ENCODE data around the gene MDK. TPM values are rescaled to one million over a fixed set of nuclear protein-coding genes. Genes with fewer than 3 reads are reported as not detected.

MDK gene
- total RNA-seq, 8 experiments from 2014 or later = 151 to 662 (median 242) TPM

- Histone ChIP-seq H3K4me3 (peak overlapping the region in 4 of 5 donors; percentile 31 to 50 (median 40)), H3K27ac (no peak overlapping the region), H3K4me1 (replicated peaks in 1 of 2) (peaks cover 30 to 32% of the 10 kb centered on the region in 2 donors)
- in situ Hi-C loops (cut with MboI; ENCODE audit: low pct_unique_long_range_greater_than_20kb in 2 of 9, low sequenced_read_pairs in 9 of 9, unreplicated experiment in 9 of 9) = loop anchor here in 4 of 9 experiments (10.0 to 25.0 kb wide), 3 partner anchors 134 to 147 kb away; no protein-coding TSS in a partner anchor
- WGBS, 10 experiments = 13 to 40% (median 21%) methylated on average over 1 to 12 of the region's 49 CpGs; no CpG with 5 or more reads in 6 of the 10 experiments
- no peak for ATAC-seq (replicated peaks in 6 of 8)
Observed at GRCh38 chr11:46390331-46391171, 9.1 kb downstream of the MDK start.

GRCh38 chr11:46391186-46391577 is 9.7 kb downstream of the MDK start:
- H3K4me1 ChIP-seq (replicated peaks in 1 of 2) = peaks cover 30 to 32% of the 10 kb centered on the region in 2 donors
- in situ Hi-C loops (cut with MboI; ENCODE audit: low pct_unique_long_range_greater_than_20kb in 2 of 9, low sequenced_read_pairs in 9 of 9, unreplicated experiment in 9 of 9) = loop anchor here in 4 of 9 experiments (10.0 to 25.0 kb wide), 3 partner anchors 134 to 146 kb away; no protein-coding TSS in a partner anchor

GRCh38 chr11:46391578-46392420 is 10.3 kb downstream of the MDK start, which contains the start of gene CHRM4:
CHRM4 (minus strand) TSS chr11:46391776; CDS start chr11:46386557, 5,219 bp downstream.
- peak within 1 kb of the TSS; percentile 50 to 71 (median 60) for H3K4me3 ChIP-seq
- in situ Hi-C loops (cut with MboI; ENCODE audit: low pct_unique_long_range_greater_than_20kb in 2 of 9, low sequenced_read_pairs in 9 of 9, unreplicated experiment in 9 of 9) = loop anchor here in 4 of 9 experiments (10.0 to 25.0 kb wide), 3 partner anchors 133 to 146 kb away; no protein-coding TSS in a partner anchor
- no peak within 1 kb of the TSS for H3K27ac ChIP-seq
- peaks cover 30 to 32% of the 10 kb centered on the region in 2 donors for H3K4me1 ChIP-seq (replicated peaks in 1 of 2)
- WGBS, 10 experiments = no CpG with 5 or more reads among the region's 123 CpGs
- ATAC-seq (replicated peaks in 6 of 8) = peak; percentile 30 to 65 (median 54)

More at GRCh38 chr11:46391186-46391577, 9.7 kb downstream of the MDK start:
- peak overlapping the region; percentile 50 to 71 (median 60) for H3K4me3 ChIP-seq
- no peak overlapping the region for H3K27ac ChIP-seq
- no peak for ATAC-seq (replicated peaks in 6 of 8)
- WGBS, 10 experiments = no CpG with 5 or more reads among the region's 31 CpGs

GRCh38 chr11:46392421-46393230 is 11.2 kb downstream of the MDK start:
- Histone ChIP-seq H3K27ac (no peak overlapping the region), H3K4me3 (peak overlapping the region; percentile 50 to 71 (median 60)), H3K4me1 (replicated peaks in 1 of 2) (peaks cover 27 to 30% of the 10 kb centered on the region in 2 donors)
- in situ Hi-C loops (cut with MboI; ENCODE audit: low pct_unique_long_range_greater_than_20kb in 2 of 9, low sequenced_read_pairs in 9 of 9, unreplicated experiment in 9 of 9) = loop anchor here in 4 of 9 experiments (10.0 to 25.0 kb wide), 3 partner anchors 132 to 145 kb away; no protein-coding TSS in a partner anchor
- WGBS, 10 experiments = 2 to 80% (median 10%) methylated on average over 1 to 31 of the region's 71 CpGs; no CpG with 5 or more reads in 2 of the 10 experiments
- ATAC-seq (replicated peaks in 6 of 8) = peak; percentile 28 to 71 (median 48)

- no peak for ATAC-seq (replicated peaks in 6 of 8)
- H3K4me1 ChIP-seq (replicated peaks in 1 of 2) = peaks cover 21 to 24% of the 10 kb centered on the region in 2 donors
- WGBS, 10 experiments = 40 to 88% (median 60%) methylated on average over 1 to 3 of the region's 4 CpGs; no CpG with 5 or more reads in 3 of the 10 experiments
- in situ Hi-C loops (cut with MboI; ENCODE audit: low pct_unique_long_range_greater_than_20kb in 2 of 9, low sequenced_read_pairs in 9 of 9, unreplicated experiment in 9 of 9) = loop anchor here in 4 of 9 experiments (10.0 to 25.0 kb wide), 3 partner anchors 132 to 144 kb away; no protein-coding TSS in a partner anchor
- no peak overlapping the region for H3K27ac ChIP-seq
- peak overlapping the region in 4 of 5 donors; percentile 50 to 65 (median 58) for H3K4me3 ChIP-seq
Observed at GRCh38 chr11:46393231-46393616, 11.8 kb downstream of the MDK start.

- in situ Hi-C loops (cut with MboI; ENCODE audit: low pct_unique_long_range_greater_than_20kb in 2 of 9, low sequenced_read_pairs in 9 of 9, unreplicated experiment in 9 of 9) = loop anchor here in 4 of 9 experiments (10.0 to 25.0 kb wide), 3 partner anchors 131 to 144 kb away; no protein-coding TSS in a partner anchor
- H3K4me1 ChIP-seq (replicated peaks in 1 of 2) = peaks cover 15 to 19% of the 10 kb centered on the region in 2 donors
- H3K27ac ChIP-seq = no peak overlapping the region
- WGBS, 10 experiments = 80% methylated on average over 1 of the region's 4 CpGs; no CpG with 5 or more reads in 9 of the 10 experiments
- ATAC-seq (replicated peaks in 6 of 8) = no peak
- no peak overlapping the region for H3K4me3 ChIP-seq
Observed at GRCh38 chr11:46393759-46394158, 12.3 kb downstream of the MDK start.

- in situ Hi-C loops (cut with MboI; ENCODE audit: low pct_unique_long_range_greater_than_20kb in 2 of 9, low sequenced_read_pairs in 9 of 9, unreplicated experiment in 9 of 9) = loop anchor here in 4 of 9 experiments (10.0 to 25.0 kb wide), 3 partner anchors 127 to 140 kb away; no protein-coding TSS in a partner anchor
Observed at GRCh38 chr11:46397526-46397925, 16.1 kb downstream of the MDK start.

GRCh38 chr11:46402957-46403902 is 21.8 kb downstream of the MDK start:
- in situ Hi-C loops (cut with MboI; ENCODE audit: low pct_unique_long_range_greater_than_20kb in 2 of 9, low sequenced_read_pairs in 9 of 9, unreplicated experiment in 9 of 9) = no loop called here
- no peak overlapping the region for H3K27ac ChIP-seq
- H3K4me3 ChIP-seq = no peak overlapping the region
- WGBS, 10 experiments = 50 to 100% (median 71%) methylated on average over 1 to 4 of the region's 6 CpGs; no CpG with 5 or more reads in 3 of the 10 experiments
- ATAC-seq (replicated peaks in 6 of 8) = no peak
- H3K4me1 ChIP-seq (replicated peaks in 1 of 2) = no peaks in the 10 kb centered on the region

More at GRCh38 chr11:46397526-46397925, 16.1 kb downstream of the MDK start:
- no peak for ATAC-seq (replicated peaks in 6 of 8)
- H3K4me3 ChIP-seq = no peak overlapping the region
- H3K4me1 ChIP-seq (replicated peaks in 1 of 2) = peaks cover 0 to 3% of the 10 kb centered on the region in 2 donors
- H3K27ac ChIP-seq = no peak overlapping the region
- 90 to 100% (median 100%) methylated on average over 1 to 3 of the region's 19 CpGs; no CpG with 5 or more reads in 5 of the 10 experiments for WGBS, 10 experiments

GRCh38 chr11:46404476-46405017 is 23.1 kb downstream of the MDK start:
- WGBS, 10 experiments = 65 to 100% (median 93%) methylated on average over 2 to 3 of the region's 5 CpGs; no CpG with 5 or more reads in 7 of the 10 experiments
- no peak overlapping the region for H3K27ac ChIP-seq
- H3K4me1 ChIP-seq (replicated peaks in 1 of 2) = no peaks in the 10 kb centered on the region
- no peak overlapping the region for H3K4me3 ChIP-seq
- no peak for ATAC-seq (replicated peaks in 6 of 8)
- in situ Hi-C loops (cut with MboI; ENCODE audit: low pct_unique_long_range_greater_than_20kb in 2 of 9, low sequenced_read_pairs in 9 of 9, unreplicated experiment in 9 of 9) = no loop called here

GRCh38 chr11:46407635-46408034 is 26.2 kb downstream of the MDK start:
- ATAC-seq (replicated peaks in 6 of 8) = no peak
- H3K4me3 ChIP-seq = no peak overlapping the region
- no peaks in the 10 kb centered on the region for H3K4me1 ChIP-seq (replicated peaks in 1 of 2)
- H3K27ac ChIP-seq = no peak overlapping the region
- in situ Hi-C loops (cut with MboI; ENCODE audit: low pct_unique_long_range_greater_than_20kb in 2 of 9, low sequenced_read_pairs in 9 of 9, unreplicated experiment in 9 of 9) = no loop called here
- WGBS, 10 experiments = 57 to 100% (median 80%) methylated on average over 1 to 8 of the region's 10 CpGs; no CpG with 5 or more reads in 1 of the 10 experiments
